GM12865 (cell line): Measurements from ENCODE around the gene ADAM12.

Experiments used
- DNase-seq: peaks from one replicate; pipeline ENCODE4 v3.0.0; 2010; ENCODE audit warnings: low read depth
- H3K4me3 ChIP-seq: 2 replicates; pipeline ENCODE4 v1.5.1; 2011; ENCODE audit warnings: mild to moderate bottlenecking, low read depth, low read length, control low read depth
- TF ChIP-seq, protein P1 (sequence below): IDR thresholded peaks from 2 replicates; pipeline ENCODE4 v1.5.1; 2011; ENCODE audit warnings: low read length, control low read depth, low read depth, inconsistent platforms; ENCODE audit not compliant: insufficient read depth; ENCODE audit errors: missing control alignments

The ADAM12 gene

GRCh38 chr10:126234630-126235029, 153.6 kb downstream of the ADAM12 start:
- no peak overlapping the region for H3K4me3 ChIP-seq
- TF ChIP-seq, protein P1, sequence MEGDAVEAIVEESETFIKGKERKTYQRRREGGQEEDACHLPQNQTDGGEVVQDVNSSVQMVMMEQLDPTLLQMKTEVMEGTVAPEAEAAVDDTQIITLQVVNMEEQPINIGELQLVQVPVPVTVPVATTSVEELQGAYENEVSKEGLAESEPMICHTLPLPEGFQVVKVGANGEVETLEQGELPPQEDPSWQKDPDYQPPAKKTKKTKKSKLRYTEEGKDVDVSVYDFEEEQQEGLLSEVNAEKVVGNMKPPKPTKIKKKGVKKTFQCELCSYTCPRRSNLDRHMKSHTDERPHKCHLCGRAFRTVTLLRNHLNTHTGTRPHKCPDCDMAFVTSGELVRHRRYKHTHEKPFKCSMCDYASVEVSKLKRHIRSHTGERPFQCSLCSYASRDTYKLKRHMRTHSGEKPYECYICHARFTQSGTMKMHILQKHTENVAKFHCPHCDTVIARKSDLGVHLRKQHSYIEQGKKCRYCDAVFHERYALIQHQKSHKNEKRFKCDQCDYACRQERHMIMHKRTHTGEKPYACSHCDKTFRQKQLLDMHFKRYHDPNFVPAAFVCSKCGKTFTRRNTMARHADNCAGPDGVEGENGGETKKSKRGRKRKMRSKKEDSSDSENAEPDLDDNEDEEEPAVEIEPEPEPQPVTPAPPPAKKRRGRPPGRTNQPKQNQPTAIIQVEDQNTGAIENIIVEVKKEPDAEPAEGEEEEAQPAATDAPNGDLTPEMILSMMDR: no peak
- no peak for DNase-seq

- no peak for DNase-seq
- H3K4me3 ChIP-seq: no peak overlapping the region
- TF ChIP-seq, protein P1: no peak
Observed at GRCh38 chr10:126233182-126234148, 154.8 kb downstream of the ADAM12 start.

GRCh38 chr10:126230587-126230986, 157.7 kb downstream of the ADAM12 start:
- DNase-seq: no peak
- no peak overlapping the region for H3K4me3 ChIP-seq
- TF ChIP-seq, protein P1: no peak

DNA sequence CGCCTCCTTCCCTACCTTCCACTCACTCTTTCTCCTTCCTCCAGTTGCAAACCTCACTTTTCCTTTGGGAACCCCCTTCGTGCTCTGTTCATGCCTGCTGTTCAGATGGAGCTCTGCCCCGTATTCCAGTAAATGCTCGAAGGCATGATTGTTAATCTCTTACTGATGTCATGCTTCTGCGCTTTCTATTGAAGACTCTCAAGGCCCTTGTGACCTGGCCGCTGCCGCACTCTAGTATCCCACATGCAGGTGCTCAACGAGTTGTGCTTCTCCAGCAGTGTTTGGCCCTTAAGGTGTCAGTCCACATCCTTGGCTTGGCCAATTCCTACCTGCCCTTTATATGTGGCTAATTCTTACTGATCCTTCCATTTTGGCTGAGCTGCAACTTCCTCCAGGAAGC, 158.6 kb downstream of the ADAM12 start:
- no peak overlapping the region for H3K4me3 ChIP-seq
- TF ChIP-seq, protein P1: no peak
- no peak for DNase-seq

- DNase-seq: no peak
- TF ChIP-seq, protein P1: no peak
- no peak overlapping the region for H3K4me3 ChIP-seq
Observed at GRCh38 chr10:126227762-126228134, 160.5 kb downstream of the ADAM12 start.

DNA sequence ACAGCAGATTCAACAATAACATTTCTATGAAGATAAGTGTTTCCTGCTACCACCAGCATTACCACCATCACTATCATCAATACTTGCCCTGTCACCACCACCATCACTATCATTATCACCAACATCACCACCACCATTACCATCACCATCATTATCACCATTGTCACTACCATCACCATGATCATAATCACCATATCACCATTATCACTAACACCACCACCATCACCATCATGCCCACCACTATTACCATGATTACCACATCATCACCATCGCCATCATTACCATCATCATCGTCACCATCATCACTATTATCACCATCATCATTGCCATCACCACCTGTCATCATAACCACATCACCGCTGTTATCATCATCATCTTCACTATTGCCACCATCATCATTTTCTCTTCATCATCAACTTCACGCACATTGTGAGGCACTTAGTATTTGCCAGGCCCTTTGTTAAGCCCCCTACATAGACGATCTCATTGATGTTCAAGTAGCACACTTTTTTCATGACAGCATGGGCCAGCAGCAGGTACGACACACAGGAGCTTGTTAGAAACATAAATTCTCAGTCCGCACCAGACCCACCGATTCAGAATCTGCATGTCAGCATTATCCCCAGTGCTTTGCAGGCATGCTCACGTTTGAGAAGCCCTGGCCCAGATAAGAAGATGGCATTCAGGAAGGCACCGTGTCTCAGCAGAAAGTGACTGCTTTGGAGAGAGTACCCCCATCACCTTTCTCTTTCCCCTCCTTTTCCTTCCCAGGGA, 161.1 kb downstream of the ADAM12 start:
- TF ChIP-seq, protein P1: no peak
- DNase-seq: no peak
- H3K4me3 ChIP-seq: no peak overlapping the region
